Stimulated activated effector memory CD8-positive, alpha-beta T cell treated with anti-CD3 and anti-CD28 coated beads, Interleukin-12 subunit alpha, Interleukin-12 subunit beta, amount 100 ng/mL, for 72 hours (primary cell): ENCODE data around the gene PTK7.

Experiments
- ATAC-seq: fragments of 150-1000 bp; cut with Tn5 transposase; 2 replicates; pipeline ENCODE4 v1.10.0; 2021
- DNase-seq, 2 donors: peaks; one replicate each; pipeline ENCODE4 v3.0.0; 2021 to 2022; ENCODE audit warnings: low spot score in 2 of 2
- H3K27ac Mint-ChIP-seq: one replicate; pipeline ENCODE4 v1.8.0; 2022; ENCODE audit warnings: mild to moderate bottlenecking, mixed read lengths
- H3K36me3 Mint-ChIP-seq: one replicate; pipeline ENCODE4 v1.8.0; 2022; ENCODE audit warnings: mild to moderate bottlenecking, mixed read lengths
- H3K4me1 Mint-ChIP-seq: one replicate; pipeline ENCODE4 v1.8.0; 2022; ENCODE audit warnings: mixed read lengths
- H3K4me3 Mint-ChIP-seq: one replicate; pipeline ENCODE4 v1.8.0; 2022; ENCODE audit warnings: mild to moderate bottlenecking, mixed read lengths
- H3K9me3 Mint-ChIP-seq: one replicate; pipeline ENCODE4 v1.8.0; 2022; ENCODE audit warnings: mixed read lengths

Gene PTK7

GRCh38 chr6:43181942-43182860 lies 106.1 kb downstream of the PTK7 start, which contains the start of gene CUL9:
Gene CUL9, plus strand, starts transcription at chr6:43182196. Its CDS starts 2,115 bp downstream, at chr6:43184311.
- peak within 1 kb of the TSS; percentile 83 for H3K4me3 Mint-ChIP-seq
- peaks cover 51% of the 10 kb centered on the region for H3K4me1 Mint-ChIP-seq
- peak within 1 kb of the TSS; percentile 85 for H3K27ac Mint-ChIP-seq
- ATAC-seq (peak; percentile 98), DNase-seq (peak; percentile 74 to 90)
- peaks cover 68% of the 10 kb centered on the region for H3K36me3 Mint-ChIP-seq
- no peaks in the 10 kb centered on the region for H3K9me3 Mint-ChIP-seq

- ATAC-seq (no peak), DNase-seq (no peak)
- peaks cover 51% of the 10 kb centered on the region for H3K4me1 Mint-ChIP-seq
- H3K36me3 Mint-ChIP-seq = peaks cover 68% of the 10 kb centered on the region
- H3K27ac Mint-ChIP-seq = peak overlapping the region; percentile 85
- no peaks in the 10 kb centered on the region for H3K9me3 Mint-ChIP-seq
- H3K4me3 Mint-ChIP-seq = peak overlapping the region; percentile 83
Observed at GRCh38 chr6:43183441-43183840, 107.3 kb downstream of the PTK7 start.

- no peak for DNase-seq
- Mint-ChIP-seq H3K4me1 (peaks cover 51% of the 10 kb centered on the region), H3K36me3 (peaks cover 68% of the 10 kb centered on the region), H3K9me3 (no peaks in the 10 kb centered on the region), H3K27ac (peak overlapping the region; percentile 85), H3K4me3 (peak overlapping the region; percentile 83)
- ATAC-seq = no peak
Observed at GRCh38 chr6:43184268-43184985, 108.3 kb downstream of the PTK7 start.

GRCh38 chr6:43185391-43185985 lies 109.4 kb downstream of the PTK7 start:
- ATAC-seq (no peak), DNase-seq (no peak)
- peaks cover 71% of the 10 kb centered on the region for H3K36me3 Mint-ChIP-seq
- peaks cover 51% of the 10 kb centered on the region for H3K4me1 Mint-ChIP-seq
- no peaks in the 10 kb centered on the region for H3K9me3 Mint-ChIP-seq
- H3K4me3 Mint-ChIP-seq = no peak overlapping the region
- peak overlapping the region; percentile 85 for H3K27ac Mint-ChIP-seq

GRCh38 chr6:43186019-43186418 lies 109.9 kb downstream of the PTK7 start:
- no peaks in the 10 kb centered on the region for H3K9me3 Mint-ChIP-seq
- H3K27ac Mint-ChIP-seq = peak overlapping the region; percentile 85
- ATAC-seq (no peak), DNase-seq (no peak)
- H3K4me1 Mint-ChIP-seq = peaks cover 48% of the 10 kb centered on the region
- H3K36me3 Mint-ChIP-seq = peaks cover 72% of the 10 kb centered on the region
- no peak overlapping the region for H3K4me3 Mint-ChIP-seq

- Mint-ChIP-seq H3K4me3 (no peak overlapping the region), H3K9me3 (no peaks in the 10 kb centered on the region), H3K36me3 (peaks cover 73% of the 10 kb centered on the region), H3K27ac (peak overlapping the region; percentile 85), H3K4me1 (peaks cover 41% of the 10 kb centered on the region)
- no peak for DNase-seq
- no peak for ATAC-seq
Observed at GRCh38 chr6:43186706-43187105, 110.6 kb downstream of the PTK7 start.

- Mint-ChIP-seq H3K4me3 (no peak overlapping the region), H3K4me1 (peaks cover 37% of the 10 kb centered on the region), H3K9me3 (no peaks in the 10 kb centered on the region), H3K27ac (peak overlapping the region; percentile 85), H3K36me3 (peaks cover 82% of the 10 kb centered on the region)
- no peak for ATAC-seq
- DNase-seq = no peak
Observed at GRCh38 chr6:43187821-43188220, 111.7 kb downstream of the PTK7 start.

GRCh38 chr6:43188426-43188825 lies 112.3 kb downstream of the PTK7 start:
- Mint-ChIP-seq H3K4me1 (peaks cover 36% of the 10 kb centered on the region), H3K27ac (no peak overlapping the region), H3K36me3 (peaks cover 86% of the 10 kb centered on the region), H3K4me3 (no peak overlapping the region), H3K9me3 (no peaks in the 10 kb centered on the region)
- DNase-seq = no peak
- ATAC-seq = no peak

GRCh38 chr6:43189776-43190304 lies 113.7 kb downstream of the PTK7 start:
- Mint-ChIP-seq H3K4me1 (peaks cover 22% of the 10 kb centered on the region), H3K9me3 (no peaks in the 10 kb centered on the region), H3K36me3 (peaks cover 91% of the 10 kb centered on the region), H3K27ac (no peak overlapping the region), H3K4me3 (no peak overlapping the region)
- ATAC-seq (no peak), DNase-seq (no peak)

- H3K4me3 Mint-ChIP-seq = no peak overlapping the region
- H3K36me3 Mint-ChIP-seq = peaks cover 80% of the 10 kb centered on the region
- ATAC-seq (no peak), DNase-seq (no peak)
- no peaks in the 10 kb centered on the region for H3K9me3 Mint-ChIP-seq
- peaks cover 9% of the 10 kb centered on the region for H3K4me1 Mint-ChIP-seq
- H3K27ac Mint-ChIP-seq = peak overlapping the region; percentile 51
Observed at GRCh38 chr6:43192911-43193310, 116.8 kb downstream of the PTK7 start.

- no peak for ATAC-seq
- H3K4me1 Mint-ChIP-seq = peaks cover 9% of the 10 kb centered on the region
- H3K9me3 Mint-ChIP-seq = no peaks in the 10 kb centered on the region
- no peak overlapping the region for H3K4me3 Mint-ChIP-seq
- DNase-seq = no peak
- peaks cover 79% of the 10 kb centered on the region for H3K36me3 Mint-ChIP-seq
- H3K27ac Mint-ChIP-seq = no peak overlapping the region
Observed at GRCh38 chr6:43193929-43194328, 117.8 kb downstream of the PTK7 start.

GRCh38 chr6:43196337-43196736 lies 120.2 kb downstream of the PTK7 start:
- ATAC-seq = no peak
- no peaks in the 10 kb centered on the region for H3K9me3 Mint-ChIP-seq
- DNase-seq = no peak
- no peak overlapping the region for H3K4me3 Mint-ChIP-seq
- peaks cover 57% of the 10 kb centered on the region for H3K36me3 Mint-ChIP-seq
- peak overlapping the region; percentile 68 for H3K27ac Mint-ChIP-seq
- peaks cover 9% of the 10 kb centered on the region for H3K4me1 Mint-ChIP-seq

- ATAC-seq (no peak), DNase-seq (no peak)
- Mint-ChIP-seq H3K36me3 (peaks cover 33% of the 10 kb centered on the region), H3K4me3 (no peak overlapping the region), H3K4me1 (no peaks in the 10 kb centered on the region), H3K27ac (peak overlapping the region; percentile 66), H3K9me3 (no peaks in the 10 kb centered on the region)
Observed at GRCh38 chr6:43199912-43200311, 123.8 kb downstream of the PTK7 start.

GRCh38 chr6:43200541-43200940 lies 124.4 kb downstream of the PTK7 start:
- no peak overlapping the region for H3K4me3 Mint-ChIP-seq
- peak overlapping the region; percentile 66 for H3K27ac Mint-ChIP-seq
- H3K36me3 Mint-ChIP-seq = peaks cover 33% of the 10 kb centered on the region
- no peak for DNase-seq
- H3K4me1 Mint-ChIP-seq = no peaks in the 10 kb centered on the region
- no peaks in the 10 kb centered on the region for H3K9me3 Mint-ChIP-seq
- ATAC-seq = no peak

- peak overlapping the region; percentile 66 for H3K27ac Mint-ChIP-seq
- no peaks in the 10 kb centered on the region for H3K9me3 Mint-ChIP-seq
- H3K4me3 Mint-ChIP-seq = no peak overlapping the region
- no peak for DNase-seq
- H3K36me3 Mint-ChIP-seq = peaks cover 36% of the 10 kb centered on the region
- no peak for ATAC-seq
- H3K4me1 Mint-ChIP-seq = no peaks in the 10 kb centered on the region
Observed at GRCh38 chr6:43202451-43202850, 126.3 kb downstream of the PTK7 start.
